ENCODE data around the gene AK9. TPM values are rescaled to one million over a fixed set of nuclear protein-coding genes. Genes with fewer than 3 reads are reported as not detected.
A peak's percentile ranks its signal among the peaks of the same experiment; 100 is the strongest.

The AK9 gene
- total and polyA plus RNA-seq, 10 of the 15 experiments (the other 5 are each of a cell fraction or from before 2014, with no cell fraction given), result 2.1 to 7.4 (median 4.2) TPM

- ChIA-PET CTCF (interaction anchor here (2.0 kb wide), 1 partner anchor 13 kb away, joined by 4 read pairs; no protein-coding TSS in a partner anchor), RAD21 (ENCODE audit: unreplicated experiment) (interaction anchor here (1.7 kb wide), 1 partner anchor 13 kb away, joined by 4 read pairs; no protein-coding TSS in a partner anchor), SMC1A (ENCODE audit: uncharacterized antibody, unreplicated experiment) (interaction anchor here (1.2 to 9.4 kb wide), 3 partner anchors 8 to 20 kb away, joined by 3 to 148 read pairs (median 14); partner anchors contain the start of gene MICAL1), POLR2A (interaction anchor here (0.6 kb wide), 1 partner anchor 20 kb away, joined by 3 read pairs; no protein-coding TSS in a partner anchor)
- Histone ChIP-seq H3K4me1 (ENCODE audit: control insufficient read depth, insufficient read depth, low read length) (peaks cover 15% of the 10 kb centered on the region), H3K79me2 (ENCODE audit: control insufficient read depth, insufficient read depth, low read length) (peaks cover 74% of the 10 kb centered on the region), H3K36me3 (ENCODE audit: control insufficient read depth in 2 of 2, insufficient read depth in 2 of 2, low read length in 1 of 2) (peaks cover 0 to 29% of the 10 kb centered on the region in 2 experiments), H3K9ac (ENCODE audit: control insufficient read depth, insufficient read depth, low read length) (no peak overlapping the region), H3K27ac (ENCODE audit: control insufficient read depth, insufficient read depth) (peak overlapping the region; percentile 64; the same call in 1 of the 2 replicates), H3K9me3 (replicated peaks; ENCODE audit: control insufficient read depth, insufficient read depth, low read length) (no peaks in the 10 kb centered on the region), H3K4me3 (peak overlapping the region; percentile 56; the same call in 1 of the 2 replicates), H3K4me2 (ENCODE audit: control insufficient read depth, insufficient read depth) (peak overlapping the region; percentile 84), H3K27me3 (replicated peaks in 1 of 2; ENCODE audit: control insufficient read depth in 2 of 2, insufficient read depth in 2 of 2, low read length in 1 of 2) (no peaks in the 10 kb centered on the region), H2AFZ (ENCODE audit: control insufficient read depth, low read depth, low read length) (no peak overlapping the region), H4K20me1 (ENCODE audit: control insufficient read depth, insufficient read depth) (no peaks in the 10 kb centered on the region)
- 100% methylated on average over 2 of the region's 2 CpGs for WGBS (ENCODE audit: insufficient coverage, insufficient replicate concordance, low lambda C conversion rate, missing lambda C conversion rate)
- BruUV-seq (replicated peaks), result no TSS peak
- DNase-seq (ENCODE audit: low read depth, low spot score), result no peak
- ATAC-seq, result no peak
- no peak for FAIRE-seq
- intact Hi-C loops (cut with micrococcal nuclease; ENCODE audit: unreplicated experiment), result loop anchor here (10.0 kb wide), 1 partner anchor 708 kb away; the partner anchor contains the start of gene CDC40
- TF ChIP-seq, protein P1, sequence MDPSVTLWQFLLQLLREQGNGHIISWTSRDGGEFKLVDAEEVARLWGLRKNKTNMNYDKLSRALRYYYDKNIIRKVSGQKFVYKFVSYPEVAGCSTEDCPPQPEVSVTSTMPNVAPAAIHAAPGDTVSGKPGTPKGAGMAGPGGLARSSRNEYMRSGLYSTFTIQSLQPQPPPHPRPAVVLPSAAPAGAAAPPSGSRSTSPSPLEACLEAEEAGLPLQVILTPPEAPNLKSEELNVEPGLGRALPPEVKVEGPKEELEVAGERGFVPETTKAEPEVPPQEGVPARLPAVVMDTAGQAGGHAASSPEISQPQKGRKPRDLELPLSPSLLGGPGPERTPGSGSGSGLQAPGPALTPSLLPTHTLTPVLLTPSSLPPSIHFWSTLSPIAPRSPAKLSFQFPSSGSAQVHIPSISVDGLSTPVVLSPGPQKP (IDR thresholded peaks at IDR 0.05; ENCODE audit: low read depth, low read length), result no peak
- TF ChIP-seq ZBTB4 (CRISPR knock-in tag; IDR thresholded peaks at IDR 0.05), result no peak
- no peak for TF ChIP-seq IRF4 (IDR thresholded peaks at IDR 0.05; ENCODE audit: low read depth, low read length)
- no peak for TF ChIP-seq ZNF274 (IDR thresholded peaks at IDR 0.05; ENCODE audit: insufficient read depth, insufficient read length)
- TF ChIP-seq POLR2AphosphoS2 (IDR thresholded peaks at IDR 0.05; ENCODE audit: low read depth, low read length), result no peak
- no peak for TF ChIP-seq USF2 (IDR thresholded peaks at IDR 0.05; ENCODE audit: borderline replicate concordance, low read depth, low read length)
- TF ChIP-seq NR2C1 (IDR thresholded peaks at IDR 0.05), result no peak
- TF ChIP-seq RAD51 (IDR thresholded peaks at IDR 0.05), result no peak
- TF ChIP-seq IKZF1 (conservative IDR thresholded peaks at IDR 0.05), result no peak
- TF ChIP-seq SREBF2 (IDR thresholded peaks at IDR 0.05; ENCODE audit: low read length), result no peak
- no peak for TF ChIP-seq SRF (IDR thresholded peaks at IDR 0.05; ENCODE audit: low read depth in 2 of 2, low read length in 2 of 2)
- TF ChIP-seq KAT2A (conservative IDR thresholded peaks at IDR 0.05; ENCODE audit: control insufficient read depth, low read depth, low read length), result no peak
- TF ChIP-seq NFIC (IDR thresholded peaks at IDR 0.05; ENCODE audit: low read depth, low read length), result no peak
- TF ChIP-seq KLF5 (IDR thresholded peaks at IDR 0.05; ENCODE audit: partially characterized antibody), result no peak
- in situ Hi-C loops (cut with MboI), result no loop called here
These were observed 213.8 kb downstream of the AK9 start for GRCh38 chr6:109477184-109477583.

All from GM12878 (cell line).